ENCODE data around the gene PSTPIP2.
"Not testable (repeated sequence)": the region's sequence is repeated elsewhere in the genome, so short reads cannot be mapped to it uniquely, and the experiment has no call there.

PSTPIP2 gene, protein sequence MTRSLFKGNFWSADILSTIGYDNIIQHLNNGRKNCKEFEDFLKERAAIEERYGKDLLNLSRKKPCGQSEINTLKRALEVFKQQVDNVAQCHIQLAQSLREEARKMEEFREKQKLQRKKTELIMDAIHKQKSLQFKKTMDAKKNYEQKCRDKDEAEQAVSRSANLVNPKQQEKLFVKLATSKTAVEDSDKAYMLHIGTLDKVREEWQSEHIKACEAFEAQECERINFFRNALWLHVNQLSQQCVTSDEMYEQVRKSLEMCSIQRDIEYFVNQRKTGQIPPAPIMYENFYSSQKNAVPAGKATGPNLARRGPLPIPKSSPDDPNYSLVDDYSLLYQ

DNA sequence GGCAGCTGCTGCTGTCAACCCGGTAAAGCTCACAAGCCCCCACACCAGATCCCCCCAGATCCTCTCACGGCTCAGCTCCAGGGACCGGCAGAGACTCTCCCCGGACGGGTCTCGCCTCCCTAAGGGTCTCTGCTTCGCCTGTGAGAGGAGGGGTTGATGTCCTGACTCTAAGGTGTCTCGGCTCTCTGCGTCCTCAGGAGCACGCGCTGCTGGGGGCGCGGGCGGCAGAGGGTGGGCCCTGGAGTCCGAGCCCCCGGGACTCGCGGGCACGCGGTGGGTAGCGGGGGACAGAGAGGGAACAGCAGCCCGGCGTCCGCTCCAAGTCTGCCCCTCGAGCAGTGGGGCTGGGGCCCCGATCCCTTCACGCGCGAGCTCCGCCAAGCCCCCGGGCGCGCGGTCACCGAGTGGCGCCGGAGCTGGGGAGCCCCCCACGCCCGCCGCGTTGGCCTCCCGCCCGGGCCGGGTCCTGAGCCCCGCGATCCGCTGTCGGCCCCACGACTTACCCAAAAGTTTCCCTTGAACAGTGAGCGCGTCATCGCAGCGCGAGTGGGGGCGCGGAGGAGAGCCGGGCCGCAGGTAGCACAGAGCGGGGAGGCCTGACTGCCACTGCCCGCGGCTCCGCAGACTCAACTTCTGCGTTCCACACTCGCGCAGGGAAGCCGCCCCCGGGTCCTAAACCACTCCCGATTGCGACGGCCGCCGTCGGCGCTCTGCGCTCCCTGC, at the start of gene PSTPIP2:
TSS of gene PSTPIP2 (minus strand) at position 608 of the 723 bp plus-strand sequence. CDS start at position 536, 72 bp downstream.
- peak; percentile 37 to 43 for DNase-seq (ENCODE audit: low read depth in 2 of 2, low spot score in 1 of 2)

DNA sequence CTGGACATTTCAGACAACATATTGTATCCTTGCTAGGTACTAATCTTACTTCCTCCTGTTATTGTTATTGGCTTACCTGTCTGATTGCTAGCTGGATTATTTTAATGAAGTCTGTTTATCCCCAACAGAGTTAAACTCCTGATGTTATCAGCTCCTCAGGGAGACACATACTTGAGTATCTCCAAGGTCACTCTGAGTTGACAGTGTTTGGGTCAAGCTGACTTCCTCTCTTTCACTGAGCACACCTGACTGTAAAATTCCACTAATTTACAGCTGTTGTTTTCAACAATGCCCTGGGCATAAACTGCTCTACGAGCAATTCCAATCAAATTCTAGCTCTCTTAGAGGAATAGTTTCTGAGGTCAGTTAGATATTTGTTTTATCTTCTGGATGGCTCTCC, 41.7 kb upstream of the PSTPIP2 start:
- DNase-seq (ENCODE audit: low read depth in 2 of 2, low spot score in 1 of 2) = no peak

DNA sequence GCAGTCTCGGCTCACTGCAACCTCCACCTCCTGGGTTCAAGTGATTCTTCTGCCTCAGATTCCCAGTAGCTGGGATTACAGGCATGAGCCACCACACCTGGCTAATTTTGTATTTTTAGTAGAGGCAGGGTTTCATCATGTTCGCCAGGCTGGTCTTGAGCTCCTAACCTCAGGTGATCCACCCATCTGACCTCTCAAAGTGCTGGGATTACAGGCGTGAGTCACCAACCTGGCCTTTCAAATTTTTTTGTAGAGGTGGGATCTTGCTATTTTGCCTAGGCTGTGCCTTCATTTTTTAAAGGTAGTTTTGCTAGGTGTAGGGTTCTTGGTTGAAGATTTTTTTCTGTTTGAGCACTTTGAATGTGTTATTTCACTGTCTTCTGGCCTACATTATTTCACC, 38.3 kb upstream of the PSTPIP2 start:
- no peak for DNase-seq (ENCODE audit: low read depth in 2 of 2, low spot score in 1 of 2)

DNA sequence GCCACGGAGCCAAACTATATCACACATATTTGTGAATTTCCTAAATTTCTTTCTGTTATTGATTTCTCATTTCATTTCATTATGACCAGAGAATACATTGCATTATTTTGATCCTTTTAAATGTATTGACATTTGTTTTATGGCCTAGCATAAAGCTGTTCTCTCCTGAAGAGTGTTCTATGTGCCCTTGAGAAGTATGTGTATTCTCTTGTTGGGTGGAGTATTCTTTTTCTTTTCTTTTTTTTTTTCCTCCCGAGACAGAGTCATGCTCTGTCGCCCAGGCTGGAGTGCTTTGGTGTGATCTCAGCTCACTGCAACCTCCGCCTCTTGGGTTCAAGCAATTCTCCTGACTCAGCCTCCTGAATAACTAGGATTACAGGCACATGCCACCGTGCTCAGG, 37.3 kb upstream of the PSTPIP2 start:
- DNase-seq (ENCODE audit: low read depth in 2 of 2, low spot score in 1 of 2) = no peak

DNA sequence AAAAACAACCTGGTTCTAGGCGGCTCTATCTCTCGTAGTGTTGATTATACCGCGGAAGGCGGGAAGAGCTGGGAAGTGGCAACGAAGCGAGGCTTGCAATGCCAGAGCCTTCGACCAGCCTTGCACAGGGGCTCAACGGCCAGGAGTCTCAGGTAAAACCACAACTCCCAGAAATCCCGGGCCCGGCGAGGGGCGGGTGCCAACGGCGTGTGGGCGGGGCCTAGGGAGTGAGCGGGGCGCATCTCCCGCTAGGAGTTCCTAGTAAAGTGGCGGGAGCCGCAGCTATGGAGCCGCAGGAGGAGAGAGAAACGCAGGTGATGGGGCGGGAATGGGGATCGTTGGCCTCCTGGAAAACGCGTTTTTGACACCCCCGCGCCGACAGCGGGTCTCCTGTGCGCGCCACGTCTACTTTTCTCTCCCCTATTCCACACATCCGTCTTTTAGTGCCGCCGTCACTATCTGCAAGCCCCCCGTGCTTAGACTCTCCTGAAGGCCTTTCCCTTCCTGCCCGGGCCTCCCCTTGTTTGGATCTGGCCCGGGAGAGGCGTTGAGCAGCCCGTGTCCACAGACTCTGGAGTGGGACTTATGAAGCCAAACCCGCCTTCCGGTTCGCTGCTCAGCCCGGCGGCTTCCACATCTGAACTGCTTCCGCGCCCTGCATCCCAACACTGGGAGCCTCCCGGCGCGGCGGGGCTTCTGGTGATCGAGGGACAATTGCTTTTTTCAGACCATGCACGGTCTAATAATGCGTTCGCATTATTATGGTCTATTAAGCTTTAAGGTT, 32.3 kb upstream of the PSTPIP2 start, which contains the start of gene HAUS1:
TSS of gene HAUS1 (plus strand) at position 258 of the 784 bp plus-strand sequence. CDS start at position 285, 27 bp downstream.
- DNase-seq (ENCODE audit: low read depth in 2 of 2, low spot score in 1 of 2) = peak; percentile 67 to 71

DNA sequence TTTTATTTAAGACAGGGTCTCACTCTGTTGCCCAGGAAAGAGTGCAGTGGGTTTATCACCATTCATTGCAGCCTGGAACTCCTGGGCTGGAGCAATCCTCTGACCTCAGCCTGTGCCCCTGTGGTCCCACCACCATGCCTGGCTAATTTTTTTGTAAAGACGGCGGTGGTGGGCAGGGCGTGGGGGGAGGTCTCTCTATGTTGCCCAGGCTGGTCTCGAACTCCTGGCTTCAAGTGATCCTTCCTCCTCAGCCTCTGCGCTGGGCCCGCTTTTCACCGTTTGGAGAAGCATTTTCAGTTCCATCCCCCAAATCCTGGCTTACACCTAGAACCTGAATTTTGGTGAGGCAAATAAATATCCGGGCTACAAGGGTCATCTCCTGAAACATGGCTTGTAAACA, 27.4 kb upstream of the PSTPIP2 start:
- no peak for DNase-seq (ENCODE audit: low read depth in 2 of 2, low spot score in 1 of 2)

DNA sequence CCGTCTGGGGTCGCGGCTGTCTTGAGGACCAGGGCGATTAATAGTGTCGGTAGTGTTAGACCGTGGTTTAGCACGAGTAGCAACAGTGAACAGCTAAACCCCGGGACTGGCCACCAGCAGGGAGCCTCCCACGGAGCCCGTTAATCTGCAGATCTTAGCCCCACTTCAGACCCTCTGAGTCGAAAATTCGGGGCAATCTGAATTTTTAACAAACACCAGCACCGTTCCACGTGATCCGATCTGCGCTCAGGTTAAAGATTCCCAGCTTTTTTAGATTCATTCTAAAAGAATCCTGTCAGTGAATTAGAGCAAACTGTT, 26.5 kb upstream of the PSTPIP2 start:
- no peak for DNase-seq (ENCODE audit: low read depth in 2 of 2, low spot score in 1 of 2)

DNA sequence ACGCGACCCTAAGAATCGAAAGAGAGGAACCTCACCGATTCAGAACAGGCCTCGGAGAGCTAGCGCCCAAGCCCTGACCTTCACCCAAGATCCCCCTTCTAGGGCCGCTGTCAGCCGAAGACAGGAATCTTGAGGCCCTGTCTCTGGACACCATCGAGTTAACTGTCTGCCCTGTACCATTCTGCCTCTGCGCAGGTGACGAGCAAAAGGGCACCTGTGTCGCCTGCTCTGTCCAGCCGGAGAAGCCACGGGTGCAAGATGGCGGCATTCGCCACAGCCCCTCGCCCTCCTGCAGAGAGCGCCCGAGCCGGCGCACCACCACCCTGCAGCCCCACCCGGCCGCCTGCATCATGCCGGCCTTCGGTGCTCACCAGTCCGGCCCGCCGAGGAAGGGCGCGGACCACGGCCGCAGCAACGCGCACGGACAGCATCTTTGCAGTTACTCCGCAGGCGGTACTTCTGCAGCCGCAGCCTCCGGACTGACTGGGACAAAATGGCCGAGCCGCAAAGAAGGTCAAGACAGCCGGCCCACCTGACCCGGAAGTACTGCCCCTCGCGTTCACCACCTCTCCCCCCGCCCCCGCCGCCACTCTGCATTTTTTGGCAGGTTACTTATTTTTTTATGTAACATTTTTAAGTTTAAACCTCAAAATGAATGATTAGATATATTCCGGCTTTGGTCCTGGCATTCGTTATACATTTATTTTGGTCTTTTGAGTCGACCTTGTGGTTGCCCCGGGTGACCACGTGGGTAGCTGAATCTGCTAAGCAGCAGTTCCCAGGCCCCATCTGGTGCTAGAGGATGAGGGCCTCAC, 25.9 kb upstream of the PSTPIP2 start, which contains the start of gene ATP5F1A:
TSS of gene ATP5F1A (minus strand) at position 496 of the 815 bp plus-strand sequence. CDS start at position 431, 65 bp downstream.
- peak; percentile 52 to 76 for DNase-seq (ENCODE audit: low read depth in 2 of 2, low spot score in 1 of 2)

DNA sequence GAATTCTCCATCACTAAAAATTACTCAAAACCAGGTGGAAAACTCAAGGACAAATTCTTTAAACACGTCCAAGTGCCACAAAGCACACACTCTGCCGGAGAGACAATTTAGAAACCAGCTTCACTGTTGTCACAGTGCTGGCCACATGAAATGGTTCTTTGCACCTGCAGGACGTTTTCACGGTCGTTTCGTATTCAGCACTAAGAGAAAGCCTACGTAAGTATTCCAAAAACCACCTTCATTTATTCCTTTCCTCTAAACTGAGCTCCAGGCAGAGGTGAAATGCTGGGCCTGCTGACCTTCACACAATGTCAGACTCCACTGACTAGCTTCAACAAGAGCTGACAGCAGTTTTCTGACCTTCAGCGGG, 25.4 kb upstream of the PSTPIP2 start:
- no peak for DNase-seq (ENCODE audit: low read depth in 2 of 2, low spot score in 1 of 2)

DNA sequence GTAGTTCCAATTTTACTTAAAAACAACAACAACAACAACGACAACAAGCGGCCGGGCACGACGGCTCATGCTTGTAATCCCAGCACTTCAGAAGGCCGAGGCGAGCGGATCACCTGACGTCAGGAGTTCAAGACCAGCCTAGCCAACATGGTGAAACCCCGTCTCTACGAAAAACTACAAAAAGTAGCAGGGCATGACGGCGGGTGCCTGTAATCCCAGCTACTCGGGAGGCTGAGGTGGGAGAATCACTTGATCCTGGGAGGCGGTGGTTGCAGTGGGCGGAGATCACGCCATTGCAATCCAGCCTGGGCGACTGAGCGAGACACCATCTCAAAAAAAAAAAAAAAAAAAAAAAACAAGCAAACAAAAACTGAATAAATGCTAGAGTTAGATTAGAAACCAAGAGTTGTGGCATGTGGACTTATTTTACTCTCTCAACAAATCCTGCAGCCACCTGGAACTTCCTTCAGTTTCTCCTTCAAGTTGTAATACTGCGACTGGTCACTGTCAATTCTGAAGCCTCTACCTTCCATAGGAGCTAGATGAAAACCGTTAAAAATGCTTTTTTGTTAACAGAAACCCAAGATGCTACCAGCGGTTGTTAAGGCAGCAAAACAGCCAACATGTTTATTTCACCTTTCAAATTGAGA, 24.7 kb upstream of the PSTPIP2 start:
- DNase-seq (ENCODE audit: low read depth in 2 of 2, low spot score in 1 of 2) = no peak

DNA sequence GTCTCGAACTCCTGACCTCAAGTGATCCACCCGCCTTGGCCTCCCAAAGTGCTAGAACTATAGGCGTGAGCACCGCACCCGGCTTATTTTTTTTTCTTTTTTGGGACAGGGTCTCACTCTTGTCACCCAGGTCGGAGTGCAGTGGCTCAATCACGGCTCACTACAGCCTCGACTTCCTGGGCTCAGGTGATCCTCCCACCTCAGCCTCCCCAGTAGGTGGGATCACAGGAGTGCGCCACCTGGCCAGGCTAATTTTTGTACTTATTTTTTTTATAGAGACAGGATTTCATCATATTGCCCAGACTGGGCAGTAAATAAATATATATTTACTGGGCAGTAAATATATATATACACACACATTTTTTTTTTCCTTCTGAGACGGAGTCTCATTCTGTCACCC, 23.5 kb upstream of the PSTPIP2 start:
- no peak for DNase-seq (ENCODE audit: low read depth in 2 of 2, low spot score in 1 of 2)

DNA sequence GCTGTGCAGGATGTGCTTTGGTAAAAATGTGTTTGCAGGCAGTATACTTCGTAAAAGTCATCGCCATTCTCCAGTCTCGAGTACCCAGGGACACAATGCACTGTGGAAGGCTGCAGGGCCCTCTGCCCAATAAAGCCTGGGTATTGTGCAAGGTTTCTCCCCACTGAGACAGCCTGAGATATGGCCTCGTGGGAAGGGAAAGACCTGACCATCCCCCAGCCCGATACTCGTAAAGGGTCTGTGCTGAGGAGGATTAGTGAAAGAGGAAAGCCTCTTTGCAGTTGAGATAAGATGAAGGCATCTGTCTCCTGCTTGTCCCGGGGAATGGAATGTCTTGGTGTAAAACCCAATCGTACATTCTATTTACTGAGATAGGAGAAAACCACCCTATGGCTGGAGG, 16.4 kb upstream of the PSTPIP2 start:
- not testable (repeated sequence) for DNase-seq (ENCODE audit: low read depth in 2 of 2, low spot score in 1 of 2)

DNA sequence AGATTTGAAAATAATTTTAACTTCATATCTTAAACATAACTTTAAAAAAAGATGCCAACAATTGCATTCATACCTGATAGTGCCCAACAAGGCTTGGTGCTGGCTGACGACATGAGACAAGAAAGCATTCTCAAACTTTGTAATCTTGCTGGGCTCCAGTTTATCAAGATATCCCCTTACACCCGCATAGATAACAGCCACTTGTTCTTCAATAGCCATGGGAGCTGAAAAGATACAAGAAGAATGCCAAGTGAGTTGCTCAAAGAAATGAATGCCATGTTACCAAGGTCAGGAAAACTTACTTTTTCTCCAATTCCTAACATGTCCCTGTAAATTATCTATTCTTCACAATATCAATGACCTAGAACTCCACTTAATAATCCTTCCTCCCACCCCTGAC, 12.4 kb upstream of the PSTPIP2 start:
- no peak for DNase-seq (ENCODE audit: low read depth in 2 of 2, low spot score in 1 of 2)

DNA sequence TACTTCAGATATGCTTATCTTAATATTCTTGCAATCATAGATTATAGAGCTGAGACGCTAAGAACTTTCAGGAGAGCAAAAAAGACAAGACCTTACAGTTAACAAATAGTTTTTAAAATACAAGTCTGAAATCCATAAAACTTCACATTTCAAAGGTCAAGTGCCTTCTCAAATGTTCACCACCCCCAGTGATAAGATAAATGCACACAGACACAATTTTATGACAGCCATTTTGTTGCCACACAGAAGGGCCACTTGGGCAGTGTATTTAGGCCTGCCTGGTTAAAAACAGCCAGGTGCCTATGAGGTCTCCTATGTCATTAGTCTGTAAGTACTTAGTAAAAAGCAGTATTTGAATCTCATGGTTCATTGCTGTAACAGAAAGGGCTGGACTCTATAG, 8.1 kb upstream of the PSTPIP2 start:
- DNase-seq (ENCODE audit: low read depth in 2 of 2, low spot score in 1 of 2) = no peak

DNA sequence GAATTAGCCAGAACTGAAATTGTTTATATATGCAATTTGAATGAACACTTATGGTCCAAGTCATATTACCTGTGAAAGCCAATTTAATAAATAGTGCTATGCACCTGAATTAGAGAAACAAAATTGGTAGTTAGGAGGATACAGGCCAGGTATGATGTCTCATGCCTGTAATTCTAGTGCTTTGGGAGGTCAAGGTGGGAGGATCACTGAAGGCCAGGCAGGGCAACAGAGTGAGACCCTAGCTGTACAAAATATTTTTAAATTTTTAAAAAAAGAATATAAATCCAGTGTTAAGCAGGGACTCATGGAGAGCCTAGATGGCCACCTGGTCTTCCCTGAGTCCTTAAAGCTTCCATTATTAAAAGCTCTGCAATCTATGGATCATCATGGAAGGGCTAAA, 7.3 kb upstream of the PSTPIP2 start:
- DNase-seq (ENCODE audit: low read depth in 2 of 2, low spot score in 1 of 2) = no peak

DNA sequence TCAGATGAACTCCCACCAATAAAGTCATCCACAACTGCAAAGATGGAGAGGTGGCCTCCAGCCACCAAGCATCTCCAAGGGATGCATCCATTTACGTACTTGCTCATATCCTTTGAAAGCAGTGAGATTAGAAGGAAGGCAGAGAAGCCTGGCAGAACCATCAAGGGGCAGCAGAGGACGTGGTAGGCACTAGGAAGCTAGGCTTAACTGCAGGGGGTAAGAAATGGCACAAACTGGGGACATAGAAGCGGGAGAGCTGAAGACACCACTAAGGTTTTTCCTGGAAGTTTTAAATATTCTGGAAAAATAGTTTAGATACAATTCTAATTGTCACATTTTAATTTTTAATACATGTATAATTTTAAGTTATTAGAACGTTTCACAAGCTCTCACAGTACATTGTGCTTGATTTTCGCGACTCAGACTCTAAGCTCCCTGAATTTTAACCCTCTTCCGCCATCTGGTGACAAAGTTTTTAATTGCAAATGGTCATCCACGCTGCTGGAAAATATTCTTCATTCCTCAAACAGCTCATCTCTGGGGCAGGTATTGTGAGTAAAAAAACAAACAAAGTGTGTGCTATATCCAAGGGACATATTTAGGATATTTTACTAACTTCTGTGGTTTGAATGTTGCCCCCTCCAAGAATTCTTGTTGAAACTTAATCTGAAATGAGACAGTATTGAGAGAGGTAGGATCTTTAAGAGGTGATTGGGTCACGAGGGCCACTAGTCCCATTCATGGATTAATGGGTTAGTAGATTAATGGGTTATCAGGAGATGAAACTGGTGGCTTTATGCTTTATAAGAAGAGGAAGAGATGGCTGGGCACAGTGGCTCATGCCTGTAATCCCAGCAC, 1.6 kb upstream of the PSTPIP2 start:
- peak in 1 of 2 donors; percentile 24 for DNase-seq (ENCODE audit: low read depth in 2 of 2, low spot score in 1 of 2)

DNA sequence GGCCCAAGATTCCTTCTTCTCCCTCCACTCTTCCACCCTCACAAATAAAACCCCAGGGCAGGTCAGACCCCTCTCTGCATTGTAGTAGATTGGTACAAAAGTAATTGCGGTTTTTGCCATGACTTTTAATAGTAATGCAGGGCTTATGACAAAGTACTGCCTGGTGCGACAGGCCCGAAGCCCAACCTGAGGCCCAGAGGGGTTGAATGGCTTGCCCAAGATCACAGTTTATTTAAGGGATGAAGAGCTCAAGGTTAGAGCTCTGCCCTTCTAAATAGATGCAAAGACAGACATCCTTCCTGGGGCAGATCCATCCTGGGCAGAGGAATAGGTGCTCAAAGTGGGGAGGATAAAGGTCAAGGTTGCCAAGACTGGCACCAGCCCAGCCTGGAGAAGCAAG, 899 bp upstream of the PSTPIP2 start:
- DNase-seq (ENCODE audit: low read depth in 2 of 2, low spot score in 1 of 2) = no peak

DNA sequence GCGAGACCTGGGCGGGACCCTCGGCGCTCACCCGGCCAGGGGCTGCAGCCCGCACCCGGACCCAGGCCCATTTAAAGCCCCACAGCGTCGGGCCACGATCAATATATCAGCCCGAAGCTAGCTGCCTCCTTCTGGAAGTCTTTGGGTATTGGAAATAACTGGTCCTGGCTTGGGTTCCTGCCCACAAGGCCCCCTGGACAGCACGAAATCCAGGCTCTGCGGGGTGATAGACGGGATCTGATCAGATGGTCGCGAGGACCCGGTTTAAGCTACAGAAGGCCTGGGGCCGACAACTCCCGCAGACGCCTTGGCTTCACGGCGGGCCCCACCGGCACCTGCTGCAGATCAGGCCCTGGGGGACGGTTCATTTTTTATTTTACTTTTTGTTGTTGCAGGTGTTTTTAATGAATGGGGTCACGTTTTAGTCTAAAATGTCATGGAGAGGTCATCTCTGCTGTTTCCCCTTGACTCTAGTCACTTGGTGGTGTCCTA, 362 bp upstream of the PSTPIP2 start:
- no peak for DNase-seq (ENCODE audit: low read depth in 2 of 2, low spot score in 1 of 2)

Measured in stimulated activated CD8-positive, alpha-beta memory T cell treated with anti-CD3 and anti-CD28 coated beads, Interleukin-4, amount 100 ng/mL, for 1 hour (primary cell).